GM08714 (cell line): ENCODE results near the gene H19.

Experiments
- H3K4me3 ChIP-seq: fragments of 200-500 bp; sonication (Bioruptor generic); 2 replicates; pipeline ENCODE4 v1.5.1; 2014; ENCODE audit warnings: mild to moderate bottlenecking, low read length, inconsistent platforms
- ZNF274 ChIP-seq: IDR thresholded peaks from 2 replicates; pipeline ENCODE4 v1.6.1; 2012; ENCODE audit warnings: mild to moderate bottlenecking, low read depth, low read length

Gene H19

DNA sequence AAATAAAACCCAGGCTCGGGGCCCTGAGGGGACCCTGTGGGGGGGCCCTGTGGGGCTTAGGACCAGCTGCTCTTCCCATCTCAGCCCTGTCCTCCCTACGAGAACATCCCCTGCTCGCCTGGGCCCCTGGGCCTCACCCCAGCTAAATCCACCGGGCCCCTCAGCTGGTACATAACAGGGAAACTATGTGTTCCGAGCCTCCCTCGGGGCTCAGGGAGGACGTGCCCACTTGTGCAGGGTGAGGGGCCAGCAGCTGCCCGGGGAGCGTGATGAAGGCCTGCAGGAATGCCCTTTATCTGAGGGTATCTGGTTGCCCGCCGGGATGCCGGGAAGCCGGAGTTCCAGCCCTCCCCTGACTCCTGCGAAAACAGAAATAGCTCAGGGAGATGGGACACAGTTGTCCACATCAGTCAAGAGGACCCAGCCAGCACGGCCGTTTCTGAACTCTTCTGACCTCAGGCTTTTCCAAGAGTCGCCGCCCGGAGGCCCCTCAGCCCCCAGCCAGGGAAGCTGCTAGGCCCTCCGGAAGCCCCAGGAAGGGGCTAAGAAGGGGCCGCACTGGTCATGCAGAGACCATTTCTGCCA lies 29.9 kb downstream of the H19 start:
- no peak overlapping the region for H3K4me3 ChIP-seq
- no peak for TF ChIP-seq ZNF274

- no peak overlapping the region for H3K4me3 ChIP-seq
- TF ChIP-seq ZNF274: no peak
Observed at GRCh38 chr11:1966531-1966930, 31.1 kb downstream of the H19 start.

DNA sequence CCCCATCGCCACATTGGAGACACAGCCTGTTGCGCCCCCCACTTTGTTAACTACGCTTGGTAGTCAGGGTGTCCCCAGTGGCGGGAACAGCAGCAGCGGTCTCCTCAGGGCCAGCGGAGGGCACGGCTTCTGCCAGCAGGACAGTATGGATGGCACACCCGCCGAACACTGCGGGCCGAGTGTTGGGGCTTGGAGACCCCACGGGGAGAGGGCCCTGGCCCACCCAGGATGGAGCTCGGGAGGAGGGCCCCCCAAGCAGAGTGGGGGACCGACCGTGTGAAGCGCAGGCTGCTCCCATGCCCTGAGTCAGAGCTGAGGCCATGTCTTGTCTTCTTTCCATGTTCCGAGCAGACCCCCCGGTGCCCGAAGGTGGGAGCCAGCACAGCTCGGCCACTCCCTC lies 32.7 kb downstream of the H19 start:
- TF ChIP-seq ZNF274: no peak
- H3K4me3 ChIP-seq: no peak overlapping the region

- no peak for TF ChIP-seq ZNF274
Observed at GRCh38 chr11:1964348-1964747, 33.3 kb downstream of the H19 start.

GRCh38 chr11:1963864-1964263 lies 33.8 kb downstream of the H19 start:
- no peak overlapping the region for H3K4me3 ChIP-seq
- no peak for TF ChIP-seq ZNF274

More at GRCh38 chr11:1964348-1964747, 33.3 kb downstream of the H19 start:
- H3K4me3 ChIP-seq: no peak overlapping the region

DNA sequence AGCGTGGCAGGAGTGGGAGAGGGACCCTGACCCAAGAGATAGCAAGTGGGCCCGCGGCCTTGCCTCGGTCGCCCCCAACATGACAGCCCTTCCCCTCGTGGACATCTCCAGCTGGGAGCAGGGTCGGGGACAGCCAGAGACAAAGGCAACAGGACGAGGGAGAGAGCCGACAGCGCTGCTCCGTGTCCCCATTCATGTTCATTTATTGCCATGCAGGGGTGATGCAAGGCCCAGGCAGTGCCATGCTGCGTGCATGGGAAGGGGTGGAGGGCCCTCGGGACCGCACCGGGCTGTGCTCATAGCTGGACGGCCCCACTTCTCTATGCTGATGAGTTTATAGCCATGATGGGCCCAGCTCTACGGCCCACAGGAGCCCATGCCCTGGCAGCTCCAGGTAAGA lies 37.9 kb downstream of the H19 start:
- no peak overlapping the region for H3K4me3 ChIP-seq
- TF ChIP-seq ZNF274: no peak

- TF ChIP-seq ZNF274: no peak
- no peak overlapping the region for H3K4me3 ChIP-seq
Observed at GRCh38 chr11:1958367-1958766, 39.3 kb downstream of the H19 start.

- no peak for TF ChIP-seq ZNF274
- no peak overlapping the region for H3K4me3 ChIP-seq
Observed at GRCh38 chr11:1953489-1954266, 44.0 kb downstream of the H19 start.

DNA sequence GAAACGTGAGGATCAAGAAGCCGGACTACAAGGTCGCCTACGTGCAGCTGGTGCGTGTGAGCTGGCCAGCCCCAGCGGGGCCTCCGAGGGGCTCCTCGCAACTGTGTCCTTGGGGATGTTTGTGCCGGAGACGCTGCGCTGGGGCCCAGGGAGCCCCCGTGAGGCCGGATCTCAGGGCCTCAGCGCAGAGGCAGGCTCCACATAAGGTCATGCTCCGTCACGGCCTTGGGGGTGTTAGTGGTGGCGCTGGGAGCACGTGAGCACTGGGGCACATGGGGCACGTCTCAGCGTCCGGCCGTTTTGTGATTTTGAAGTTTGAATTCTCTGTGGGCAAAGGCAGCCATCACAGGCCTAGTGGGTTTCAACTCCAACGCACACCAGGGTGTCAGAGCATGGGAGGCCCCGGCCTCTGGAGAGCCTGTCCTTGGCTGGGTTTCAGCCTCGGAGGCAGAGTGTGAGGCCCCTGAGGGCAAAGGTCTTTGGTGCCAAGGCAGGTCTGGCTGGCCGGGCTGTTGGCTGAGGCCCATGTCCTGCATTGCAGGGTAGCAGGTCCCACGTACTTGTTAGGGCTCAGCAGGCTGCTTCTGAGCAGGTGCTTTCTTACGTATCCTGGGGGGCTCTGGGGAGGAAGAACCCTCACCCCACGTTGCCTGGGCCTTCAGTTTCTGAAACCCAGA lies 44.7 kb downstream of the H19 start:
- no peak overlapping the region for H3K4me3 ChIP-seq
- no peak for TF ChIP-seq ZNF274

DNA sequence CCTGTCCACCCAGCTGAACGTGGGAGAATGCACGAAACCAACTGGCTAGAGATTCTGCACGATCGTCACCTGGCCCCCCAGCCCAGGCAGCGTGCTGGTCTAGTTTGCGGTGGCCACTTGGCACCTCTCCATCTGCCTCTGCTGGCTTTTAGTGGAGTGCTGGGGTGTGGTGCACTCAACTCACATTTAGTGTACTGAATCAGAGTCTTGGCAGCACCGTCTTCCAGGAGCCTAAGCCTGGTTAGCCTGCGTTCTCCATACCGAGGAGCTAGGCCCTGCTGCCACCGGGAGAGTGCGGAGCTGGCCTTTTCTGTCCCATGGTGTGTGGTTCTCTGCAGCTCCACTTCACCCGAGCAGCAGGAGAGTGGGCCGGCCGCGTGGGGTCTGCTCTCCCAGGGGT lies 47.7 kb downstream of the H19 start:
- no peak overlapping the region for H3K4me3 ChIP-seq
- TF ChIP-seq ZNF274: no peak

DNA sequence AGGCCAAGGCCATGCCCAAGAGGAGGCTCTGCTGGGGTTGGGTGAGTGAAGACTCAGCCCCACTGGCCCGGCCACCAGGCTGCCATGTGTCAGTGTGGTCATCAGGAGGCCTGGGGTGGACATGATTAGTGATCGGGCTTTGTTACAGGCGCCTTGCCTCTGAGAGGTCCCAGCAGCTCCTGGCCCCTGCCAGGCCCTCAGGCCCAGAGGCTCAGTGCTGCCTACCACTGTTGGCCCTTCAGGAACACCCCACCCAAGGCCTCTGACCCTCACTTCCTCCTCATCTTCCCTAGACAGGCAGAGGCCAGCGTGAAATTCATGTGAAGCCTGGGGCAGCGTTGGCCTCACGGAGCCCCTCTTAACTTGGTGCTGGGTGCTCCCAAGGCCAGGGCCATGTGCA lies 48.3 kb downstream of the H19 start:
- TF ChIP-seq ZNF274: no peak
- no peak overlapping the region for H3K4me3 ChIP-seq

DNA sequence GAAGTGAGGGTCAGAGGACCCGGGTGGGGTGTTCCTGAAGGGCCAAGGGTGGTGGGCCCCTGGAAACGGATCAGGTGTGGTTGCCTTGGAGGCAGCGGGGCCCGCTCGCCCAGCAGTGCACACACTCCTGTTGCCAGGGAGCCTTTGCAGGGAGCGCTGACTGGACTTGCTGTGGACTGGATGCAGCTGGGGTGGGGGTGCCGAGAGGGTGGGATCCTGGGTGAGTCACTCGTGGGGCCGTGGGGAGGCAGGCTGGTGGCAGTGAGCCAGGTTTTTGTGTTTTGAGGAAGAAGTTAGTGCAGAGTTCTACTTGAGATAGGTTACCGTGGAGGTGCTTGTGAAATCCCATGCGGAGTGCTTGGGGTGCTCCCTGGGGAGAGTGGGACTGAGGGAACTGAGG lies 49.3 kb downstream of the H19 start:
- TF ChIP-seq ZNF274: no peak
- H3K4me3 ChIP-seq: no peak overlapping the region

- H3K4me3 ChIP-seq: no peak overlapping the region
- TF ChIP-seq ZNF274: no peak
Observed at GRCh38 chr11:1947592-1948237, 49.9 kb downstream of the H19 start.

DNA sequence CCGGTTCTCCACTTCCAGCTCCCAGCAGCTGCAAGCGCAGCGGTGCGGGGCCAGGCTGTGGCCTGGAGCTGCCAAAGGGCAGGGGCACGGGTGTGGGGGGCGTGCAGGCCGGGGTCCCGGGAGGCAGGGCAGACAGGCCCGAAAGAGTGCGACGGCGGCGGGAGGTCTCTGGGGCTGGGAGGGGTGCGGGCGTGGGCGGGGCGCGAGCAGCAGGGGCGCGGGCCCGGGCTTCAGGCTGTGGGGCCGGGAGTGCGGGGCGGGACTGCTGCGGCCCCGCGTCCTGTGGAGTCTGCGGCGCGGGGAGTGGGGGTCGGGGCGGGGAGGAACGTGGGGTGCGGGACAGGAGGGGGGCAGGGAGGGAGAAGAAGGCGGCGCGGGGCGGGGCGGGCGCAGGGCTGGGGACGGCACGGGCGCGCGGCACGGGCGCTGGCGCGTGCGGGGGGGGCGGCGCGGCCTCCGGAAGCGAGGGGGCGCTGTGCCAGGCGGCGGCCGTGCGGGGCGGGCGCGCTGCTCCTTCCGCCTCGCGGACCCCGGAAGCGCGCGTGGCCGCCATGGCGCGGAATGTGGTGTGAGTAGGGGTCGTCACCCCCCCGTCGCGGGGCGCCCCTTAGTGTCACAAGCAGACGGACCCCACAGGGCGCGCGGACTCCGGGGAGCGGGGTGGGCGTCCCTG lies 50.7 kb downstream of the H19 start, which contains the start of gene MRPL23:
MRPL23 (plus strand) TSS at position 521 of the 673 bp plus-strand sequence; CDS start at position 552, 31 bp downstream.
- no peak for TF ChIP-seq ZNF274
- no peak within 1 kb of the TSS for H3K4me3 ChIP-seq
